SK-N-MC (cell line): Measurements from ENCODE around the gene AQP12A.

Experiments
- EZH2 ChIP-seq: fragments of 200-600 bp; sonication (generic); IDR thresholded peaks from one replicate; pipeline ENCODE4 v1.6.1; 2017; ENCODE audit warnings: antibody characterized with exemption
- FOXP2 ChIP-seq: optimal IDR thresholded peaks from 2 replicates; pipeline ENCODE3; 2011; ENCODE audit warnings: mild to moderate bottlenecking, moderate library complexity; ENCODE audit not compliant: insufficient read depth; ENCODE audit errors: extremely low read length, control extremely low read depth
- POLR2AphosphoS5 ChIP-seq: IDR thresholded peaks from 2 replicates; pipeline ENCODE4 v1.6.1; 2012; ENCODE audit warnings: mild to moderate bottlenecking, low read depth, low read length, borderline replicate concordance

- no peak for TF ChIP-seq POLR2AphosphoS5
- no peak for TF ChIP-seq EZH2
- TF ChIP-seq FOXP2, result no peak
Observed at GRCh38 chr2:240646900-240647502, 44.7 kb upstream of the AQP12A start.
